Endothelial cell (in vitro differentiated cells): ENCODE data around the gene PUDP. TPM values are rescaled to one million over a fixed set of nuclear protein-coding genes. Genes with fewer than 3 reads are reported as not detected.

Source experiments
- DNase-seq: peaks from one replicate; pipeline ENCODE4 v3.0.0; 2021; ENCODE audit warnings: low spot score
- H3K27ac Mint-ChIP-seq: one replicate; pipeline ENCODE4 v1.8.0; 2021; ENCODE audit warnings: mixed read lengths, inconsistent platforms; ENCODE audit not compliant: unreplicated experiment
- H3K27me3 Mint-ChIP-seq: one replicate; pipeline ENCODE4 v1.8.0; 2021; ENCODE audit warnings: mild to moderate bottlenecking, moderate library complexity, mixed read lengths, inconsistent platforms; ENCODE audit not compliant: unreplicated experiment
- H3K36me3 Mint-ChIP-seq: one replicate; pipeline ENCODE4 v1.8.0; 2021; ENCODE audit warnings: mild to moderate bottlenecking, low read depth, mixed read lengths, inconsistent platforms; ENCODE audit not compliant: unreplicated experiment
- H3K4me1 Mint-ChIP-seq: one replicate; pipeline ENCODE4 v1.8.0; 2021; ENCODE audit warnings: mild to moderate bottlenecking, mixed read lengths, inconsistent platforms; ENCODE audit not compliant: unreplicated experiment
- H3K4me3 Mint-ChIP-seq: one replicate; pipeline ENCODE4 v1.8.0; 2021; ENCODE audit warnings: mild to moderate bottlenecking, mixed read lengths, inconsistent platforms; ENCODE audit not compliant: unreplicated experiment
- H3K9me3 Mint-ChIP-seq: one replicate; pipeline ENCODE4 v1.8.0; 2021; ENCODE audit warnings: mixed read lengths, inconsistent platforms; ENCODE audit not compliant: unreplicated experiment
- CTCF ChIP-seq: fragments of 200-600 bp; sonication (generic); IDR thresholded peaks from one replicate; pipeline ENCODE4 v1.5.0; 2021; ENCODE audit warnings: antibody characterized with exemption; ENCODE audit not compliant: unreplicated experiment
- total RNA-seq: library from RNA; stranded (reverse); fragmentation: NEBNext Ultra II Directional; extraction: Animal tissue kit (Norgen Biotek cat#: 25700); gene quantifications from one replicate; pipeline ENCODE4 v1.2.1, GENCODE V29; 2021; ENCODE audit not compliant: unreplicated experiment

Gene PUDP
- total RNA-seq, 1 donor from 2014 or later, result 45.0 TPM

GRCh38 chrX:7067256-7067655 is 80.7 kb downstream of the PUDP start:
- Mint-ChIP-seq H3K9me3 (no peaks in the 10 kb centered on the region), H3K36me3 (peaks cover 18% of the 10 kb centered on the region), H3K4me3 (no peak overlapping the region), H3K4me1 (peaks cover 7% of the 10 kb centered on the region), H3K27ac (no peak overlapping the region), H3K27me3 (no peaks in the 10 kb centered on the region)
- DNase-seq, result no peak
- TF ChIP-seq CTCF, result no peak

GRCh38 chrX:7065473-7065872 is 82.5 kb downstream of the PUDP start:
- no peak for TF ChIP-seq CTCF
- Mint-ChIP-seq H3K4me3 (no peak overlapping the region), H3K9me3 (no peaks in the 10 kb centered on the region), H3K27me3 (no peaks in the 10 kb centered on the region), H3K27ac (no peak overlapping the region), H3K36me3 (peaks cover 18% of the 10 kb centered on the region), H3K4me1 (peaks cover 7% of the 10 kb centered on the region)
- DNase-seq, result no peak

- Mint-ChIP-seq H3K4me3 (no peak overlapping the region), H3K36me3 (peaks cover 9% of the 10 kb centered on the region), H3K27ac (no peak overlapping the region), H3K4me1 (no peaks in the 10 kb centered on the region), H3K9me3 (no peaks in the 10 kb centered on the region), H3K27me3 (no peaks in the 10 kb centered on the region)
- DNase-seq, result no peak
- TF ChIP-seq CTCF, result no peak
Observed at GRCh38 chrX:7062903-7063302, 85.0 kb downstream of the PUDP start.

- DNase-seq, result no peak
- no peak overlapping the region for H3K4me3 Mint-ChIP-seq
- no peaks in the 10 kb centered on the region for H3K4me1 Mint-ChIP-seq
- H3K27me3 Mint-ChIP-seq, result peaks cover 3% of the 10 kb centered on the region
- no peak for TF ChIP-seq CTCF
- no peak overlapping the region for H3K27ac Mint-ChIP-seq
- H3K36me3 Mint-ChIP-seq, result peaks cover 9% of the 10 kb centered on the region
- no peaks in the 10 kb centered on the region for H3K9me3 Mint-ChIP-seq
Observed at GRCh38 chrX:7062276-7062675, 85.7 kb downstream of the PUDP start.

GRCh38 chrX:7061429-7061828 is 86.5 kb downstream of the PUDP start:
- Mint-ChIP-seq H3K27me3 (peaks cover 3% of the 10 kb centered on the region), H3K4me3 (no peak overlapping the region), H3K36me3 (peaks cover 8% of the 10 kb centered on the region), H3K27ac (no peak overlapping the region), H3K9me3 (no peaks in the 10 kb centered on the region), H3K4me1 (no peaks in the 10 kb centered on the region)
- DNase-seq, result no peak
- TF ChIP-seq CTCF, result no peak
